Measurements from ENCODE around the gene ACSM2A. TPM values are rescaled to one million over a fixed set of nuclear protein-coding genes. Genes with fewer than 3 reads are reported as not detected.
"Not testable (repeated sequence)": the region's sequence is repeated elsewhere in the genome, so short reads cannot be mapped to it uniquely, and the experiment has no call there.

Gene ACSM2A, protein sequence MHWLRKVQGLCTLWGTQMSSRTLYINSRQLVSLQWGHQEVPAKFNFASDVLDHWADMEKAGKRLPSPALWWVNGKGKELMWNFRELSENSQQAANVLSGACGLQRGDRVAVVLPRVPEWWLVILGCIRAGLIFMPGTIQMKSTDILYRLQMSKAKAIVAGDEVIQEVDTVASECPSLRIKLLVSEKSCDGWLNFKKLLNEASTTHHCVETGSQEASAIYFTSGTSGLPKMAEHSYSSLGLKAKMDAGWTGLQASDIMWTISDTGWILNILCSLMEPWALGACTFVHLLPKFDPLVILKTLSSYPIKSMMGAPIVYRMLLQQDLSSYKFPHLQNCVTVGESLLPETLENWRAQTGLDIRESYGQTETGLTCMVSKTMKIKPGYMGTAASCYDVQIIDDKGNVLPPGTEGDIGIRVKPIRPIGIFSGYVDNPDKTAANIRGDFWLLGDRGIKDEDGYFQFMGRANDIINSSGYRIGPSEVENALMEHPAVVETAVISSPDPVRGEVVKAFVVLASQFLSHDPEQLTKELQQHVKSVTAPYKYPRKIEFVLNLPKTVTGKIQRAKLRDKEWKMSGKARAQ
- not detected for total RNA-seq
- long read RNA-seq = 0 reads

DNA sequence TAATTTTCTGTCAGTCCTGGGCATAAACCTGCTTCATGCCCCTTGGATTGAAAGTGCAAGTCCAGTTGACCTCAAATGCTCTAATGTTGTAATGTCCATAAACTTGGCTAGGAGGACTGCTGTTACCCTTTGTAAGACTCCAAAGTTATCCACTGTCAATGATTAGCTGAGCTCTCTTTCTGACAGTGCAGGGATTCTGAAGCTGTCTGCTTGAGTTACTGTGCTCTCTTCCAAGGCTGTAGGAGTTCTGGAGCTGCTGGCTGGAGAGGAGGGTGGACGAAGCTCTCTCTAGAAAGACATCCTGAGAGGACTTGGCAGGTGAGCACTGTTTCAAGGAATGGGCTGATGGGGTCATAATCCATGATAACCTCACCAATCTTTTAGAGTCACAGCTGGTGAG is at the start of gene ACSM2A:
Gene ACSM2A (plus strand): TSS at position 158 of the 400 bp plus-strand sequence. CDS start 8,594 bp downstream, outside the sequence.
- H3K4me1 ChIP-seq; H3K27ac ChIP-seq (replicated peaks); H3K4me3 ChIP-seq; H3K9me3 ChIP-seq (replicated peaks); DNase-seq; H3K36me3 ChIP-seq; H3K27me3 ChIP-seq (ENCODE audit: low read depth); intact Hi-C loops (cut with micrococcal nuclease): not testable (repeated sequence)

- no peak overlapping the region for H3K4me3 ChIP-seq
- TF ChIP-seq CTCF (IDR thresholded peaks at IDR 0.05; ENCODE audit: borderline replicate concordance) = no peak
- H3K27me3 ChIP-seq (ENCODE audit: low read depth) = no peaks in the 10 kb centered on the region
- intact Hi-C loops (cut with micrococcal nuclease) = no loop called here
- DNase-seq = no peak
- H3K9me3 ChIP-seq (replicated peaks) = no peaks in the 10 kb centered on the region
- H3K4me1 ChIP-seq = no peaks in the 10 kb centered on the region
- no peaks in the 10 kb centered on the region for H3K36me3 ChIP-seq
- no peak overlapping the region for H3K27ac ChIP-seq (replicated peaks)
Measured at GRCh38 chr16:20402651-20403050, 48.7 kb upstream of the ACSM2A start.

GRCh38 chr16:20404637-20405036 is 46.7 kb upstream of the ACSM2A start, which contains the start of gene PDILT:
PDILT (minus strand) TSS chr16:20404737; CDS start chr16:20399300, 5,437 bp downstream.
- no peaks in the 10 kb centered on the region for H3K36me3 ChIP-seq
- no peak within 1 kb of the TSS for H3K27ac ChIP-seq (replicated peaks)
- no peaks in the 10 kb centered on the region for H3K4me1 ChIP-seq
- TF ChIP-seq CTCF (IDR thresholded peaks at IDR 0.05; ENCODE audit: borderline replicate concordance) = no peak
- H3K9me3 ChIP-seq (replicated peaks) = no peaks in the 10 kb centered on the region
- intact Hi-C loops (cut with micrococcal nuclease) = no loop called here
- H3K27me3 ChIP-seq (ENCODE audit: low read depth) = no peaks in the 10 kb centered on the region
- no peak within 1 kb of the TSS for H3K4me3 ChIP-seq
- DNase-seq = no peak

DNA sequence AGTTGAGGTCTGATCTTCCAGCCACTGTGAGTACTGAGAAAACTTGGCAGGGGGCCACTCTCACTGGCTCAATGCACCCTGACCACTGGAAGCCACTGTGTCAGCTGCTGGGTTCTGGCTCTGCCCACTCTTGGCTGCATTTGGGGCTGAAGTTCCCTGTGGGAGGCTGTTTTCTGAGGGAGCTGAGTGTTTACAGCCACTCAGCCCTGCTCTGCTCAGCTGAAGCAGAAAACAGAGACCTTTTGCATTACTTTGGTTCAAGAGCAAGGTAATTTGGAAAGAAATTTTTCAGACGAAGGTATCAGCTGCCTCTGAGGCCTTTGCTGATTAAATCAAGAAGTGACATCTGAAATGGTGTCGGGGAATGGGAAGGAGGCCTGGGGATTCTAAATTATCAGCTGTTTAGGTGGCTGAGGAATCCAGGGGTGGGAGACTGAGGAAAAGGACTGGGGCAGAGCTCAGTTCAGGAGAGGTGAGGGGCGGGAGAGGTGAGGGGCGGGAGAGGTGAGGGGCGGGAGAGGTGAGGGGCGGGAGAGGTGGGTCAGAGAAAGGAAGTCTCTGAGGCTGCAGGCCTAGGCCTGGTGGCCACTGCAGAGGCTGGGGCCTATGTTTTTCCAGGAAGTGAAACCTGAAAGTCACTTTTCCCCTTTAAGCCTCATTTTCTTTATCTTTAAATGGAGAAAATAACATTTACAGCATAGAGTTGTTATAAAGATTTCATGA is 41.8 kb upstream of the ACSM2A start, which contains the start of gene ACSM5:
Gene ACSM5 (plus strand): TSS at position 137 of the 723 bp plus-strand sequence. CDS start 1,951 bp downstream, outside the sequence.
- intact Hi-C loops (cut with micrococcal nuclease) = no loop called here
- peaks cover 2% of the 10 kb centered on the region for H3K27me3 ChIP-seq (ENCODE audit: low read depth)
- H3K27ac ChIP-seq (replicated peaks) = no peak within 1 kb of the TSS
- TF ChIP-seq CTCF (IDR thresholded peaks at IDR 0.05; ENCODE audit: borderline replicate concordance) = no peak
- H3K36me3 ChIP-seq = no peaks in the 10 kb centered on the region
- no peaks in the 10 kb centered on the region for H3K4me1 ChIP-seq
- H3K9me3 ChIP-seq (replicated peaks) = no peaks in the 10 kb centered on the region
- peak; percentile 56 for DNase-seq
- H3K4me3 ChIP-seq = no peak within 1 kb of the TSS

DNA sequence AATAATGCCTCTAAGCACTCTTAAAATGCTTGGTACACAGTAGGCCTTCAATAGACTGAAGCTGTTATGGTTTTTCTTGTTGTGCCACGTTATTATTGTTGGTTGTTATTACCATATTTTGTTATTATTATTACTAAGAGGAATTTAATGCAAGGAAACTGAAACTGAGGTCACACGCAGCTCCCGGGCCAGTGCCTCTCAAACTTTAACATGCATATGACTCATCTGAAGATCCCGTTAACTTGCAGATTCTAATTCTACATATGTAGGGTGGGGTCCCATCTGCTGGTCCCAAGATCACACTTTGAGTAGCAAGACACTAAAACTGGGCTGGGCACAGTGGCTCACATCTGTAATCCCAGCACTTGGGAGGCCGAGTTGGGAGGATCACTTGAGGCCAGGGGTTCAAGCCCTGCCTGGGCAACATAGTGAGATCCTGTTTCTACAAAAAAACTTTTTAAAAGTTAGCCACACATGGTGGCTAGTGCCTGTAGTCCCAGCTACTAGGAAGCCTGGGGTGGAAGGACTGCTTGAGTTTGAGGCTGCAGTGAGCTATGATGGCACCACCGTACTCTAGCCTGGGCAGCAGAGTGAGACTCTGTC is 41.1 kb upstream of the ACSM2A start:
- DNase-seq = no peak
- Histone ChIP-seq H3K9me3 (replicated peaks) (no peaks in the 10 kb centered on the region), H3K27ac (replicated peaks) (no peak overlapping the region), H3K27me3 (ENCODE audit: low read depth) (peaks cover 8% of the 10 kb centered on the region), H3K4me3 (no peak overlapping the region), H3K4me1 (no peaks in the 10 kb centered on the region), H3K36me3 (no peaks in the 10 kb centered on the region)
- intact Hi-C loops (cut with micrococcal nuclease) = no loop called here
- no peak for TF ChIP-seq CTCF (IDR thresholded peaks at IDR 0.05; ENCODE audit: borderline replicate concordance)
